SH-SY5Y (cell line): ENCODE measurements around the gene CLDN6.

Experiments used
- GATA2 ChIP-seq: IDR thresholded peaks from 2 replicates; pipeline ENCODE4 v1.6.1; 2011; ENCODE audit warnings: mild to moderate bottlenecking, low read depth, low read length
- GATA3 ChIP-seq: IDR thresholded peaks from 2 replicates; pipeline ENCODE4 v1.6.1; 2011; ENCODE audit warnings: low read depth, mild to moderate bottlenecking, low read length, moderate library complexity

- TF ChIP-seq GATA2, result no peak
- no peak for TF ChIP-seq GATA3
These were observed 35.6 kb downstream of the CLDN6 start for GRCh38 chr16:2982402-2982801.
